ENCODE results near the gene FGF12. TPM values are rescaled to one million over a fixed set of nuclear protein-coding genes. Genes with fewer than 3 reads are reported as not detected.

The FGF12 gene
- total RNA-seq, 1 experiment from 2014 or later = 0.09 TPM

- H3K4me3 Mint-ChIP-seq (ENCODE audit: unreplicated experiment) = no peak overlapping the region
- ChIA-PET CTCF (interaction anchor here (0.6 to 1.1 kb wide), 2 partner anchors 107 to 244 kb away, joined by 3 to 5 read pairs; no protein-coding TSS in a partner anchor), POLR2A (no interaction called here)
- no peak overlapping the region for H3K27ac Mint-ChIP-seq (ENCODE audit: low read depth, unreplicated experiment)
- TF ChIP-seq, protein P1, sequence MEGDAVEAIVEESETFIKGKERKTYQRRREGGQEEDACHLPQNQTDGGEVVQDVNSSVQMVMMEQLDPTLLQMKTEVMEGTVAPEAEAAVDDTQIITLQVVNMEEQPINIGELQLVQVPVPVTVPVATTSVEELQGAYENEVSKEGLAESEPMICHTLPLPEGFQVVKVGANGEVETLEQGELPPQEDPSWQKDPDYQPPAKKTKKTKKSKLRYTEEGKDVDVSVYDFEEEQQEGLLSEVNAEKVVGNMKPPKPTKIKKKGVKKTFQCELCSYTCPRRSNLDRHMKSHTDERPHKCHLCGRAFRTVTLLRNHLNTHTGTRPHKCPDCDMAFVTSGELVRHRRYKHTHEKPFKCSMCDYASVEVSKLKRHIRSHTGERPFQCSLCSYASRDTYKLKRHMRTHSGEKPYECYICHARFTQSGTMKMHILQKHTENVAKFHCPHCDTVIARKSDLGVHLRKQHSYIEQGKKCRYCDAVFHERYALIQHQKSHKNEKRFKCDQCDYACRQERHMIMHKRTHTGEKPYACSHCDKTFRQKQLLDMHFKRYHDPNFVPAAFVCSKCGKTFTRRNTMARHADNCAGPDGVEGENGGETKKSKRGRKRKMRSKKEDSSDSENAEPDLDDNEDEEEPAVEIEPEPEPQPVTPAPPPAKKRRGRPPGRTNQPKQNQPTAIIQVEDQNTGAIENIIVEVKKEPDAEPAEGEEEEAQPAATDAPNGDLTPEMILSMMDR (IDR thresholded peaks at IDR 0.05; ENCODE audit: unreplicated experiment) = no peak
- no TSS peak for BruUV-seq (replicated peaks)
- H3K9me3 Mint-ChIP-seq (ENCODE audit: unreplicated experiment) = no peaks in the 10 kb centered on the region
- intact Hi-C loops (cut with micrococcal nuclease) = no loop called here
- H3K36me3 Mint-ChIP-seq (ENCODE audit: insufficient read depth, unreplicated experiment) = no peaks in the 10 kb centered on the region
- H3K4me1 Mint-ChIP-seq (ENCODE audit: insufficient read depth, unreplicated experiment) = no peaks in the 10 kb centered on the region
- no peak for DNase-seq (ENCODE audit: unreplicated experiment)
- H3K27me3 Mint-ChIP-seq (ENCODE audit: insufficient read depth, unreplicated experiment) = peaks cover 85% of the 10 kb centered on the region
These were observed 154.1 kb downstream of the FGF12 start for GRCh38 chr3:192573240-192573639.

DNA sequence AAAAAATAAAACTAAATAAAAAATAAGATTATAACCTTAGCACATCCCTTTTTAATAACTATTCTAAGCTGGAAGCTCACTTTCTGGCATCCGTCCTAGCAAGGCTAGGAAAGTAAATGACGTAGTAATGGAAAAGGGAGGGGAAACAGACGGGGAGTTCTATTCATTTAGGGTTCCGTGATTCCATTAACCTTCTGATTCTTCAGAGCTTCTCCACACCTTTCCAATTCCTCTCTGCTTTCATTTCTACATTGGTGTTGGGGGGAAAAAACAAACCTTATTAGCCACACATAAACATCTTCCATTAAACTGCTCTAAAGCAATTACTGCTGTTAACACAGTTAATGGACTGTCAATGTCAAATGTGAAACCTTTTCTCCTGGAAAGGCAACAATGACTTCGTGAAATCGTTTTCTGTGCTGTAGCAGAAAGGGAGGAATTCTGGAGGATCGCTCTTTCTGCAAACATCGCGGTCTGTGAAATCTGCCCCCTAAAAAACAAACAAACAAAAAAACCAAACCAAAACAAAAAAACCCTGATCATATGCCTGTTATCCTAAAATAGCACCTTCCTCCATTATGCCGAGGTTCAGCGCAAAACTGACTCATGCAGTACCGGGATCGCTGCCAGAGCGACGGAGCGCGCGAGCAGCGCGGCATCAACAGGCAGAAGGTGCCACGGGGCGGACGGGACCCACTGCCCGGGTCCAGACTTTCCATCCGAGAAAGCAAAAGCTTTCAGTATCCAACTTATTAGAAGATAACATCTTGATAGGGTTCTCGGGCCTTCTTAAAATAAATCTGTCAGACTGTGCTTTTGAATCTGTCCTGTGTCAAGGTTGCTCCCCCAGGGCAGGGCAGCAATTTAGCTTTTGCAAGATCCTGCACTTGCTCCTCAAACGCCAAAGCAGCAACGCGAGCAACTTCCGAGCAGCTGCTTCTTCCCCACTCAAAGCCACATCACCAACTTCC lies 156.2 kb downstream of the FGF12 start:
- CTCF ChIA-PET = interaction anchor here (0.6 to 11.4 kb wide), 8 partner anchors 8 to 1675 kb away, joined by 3 to 137 read pairs (median 6); no protein-coding TSS in a partner anchor
- no peaks in the 10 kb centered on the region for H3K9me3 Mint-ChIP-seq (ENCODE audit: unreplicated experiment)
- no TSS peak for BruUV-seq (replicated peaks)
- no peaks in the 10 kb centered on the region for H3K36me3 Mint-ChIP-seq (ENCODE audit: insufficient read depth, unreplicated experiment)
- peak; percentile 74 for DNase-seq (ENCODE audit: unreplicated experiment)
- TF ChIP-seq, protein P1 (IDR thresholded peaks at IDR 0.05; ENCODE audit: unreplicated experiment) = no peak
- H3K4me1 Mint-ChIP-seq (ENCODE audit: insufficient read depth, unreplicated experiment) = no peaks in the 10 kb centered on the region
- intact Hi-C loops (cut with micrococcal nuclease) = loop anchor here (1.0 kb wide), 1 partner anchor 201 kb away; no protein-coding TSS in a partner anchor
- H3K4me3 Mint-ChIP-seq (ENCODE audit: unreplicated experiment) = peak overlapping the region; percentile 70
- POLR2A ChIA-PET = interaction anchor here (0.9 kb wide), 1 partner anchor 16 kb away, joined by 3 read pairs; no protein-coding TSS in a partner anchor
- no peak overlapping the region for H3K27ac Mint-ChIP-seq (ENCODE audit: low read depth, unreplicated experiment)
- H3K27me3 Mint-ChIP-seq (ENCODE audit: insufficient read depth, unreplicated experiment) = peaks cover 64% of the 10 kb centered on the region

- BruUV-seq (replicated peaks) = no TSS peak
- no peak for DNase-seq (ENCODE audit: unreplicated experiment)
- Mint-ChIP-seq H3K36me3 (ENCODE audit: insufficient read depth, unreplicated experiment) (no peaks in the 10 kb centered on the region), H3K9me3 (ENCODE audit: unreplicated experiment) (no peaks in the 10 kb centered on the region), H3K4me1 (ENCODE audit: insufficient read depth, unreplicated experiment) (no peaks in the 10 kb centered on the region), H3K4me3 (ENCODE audit: unreplicated experiment) (no peak overlapping the region), H3K27me3 (ENCODE audit: insufficient read depth, unreplicated experiment) (peaks cover 56% of the 10 kb centered on the region), H3K27ac (ENCODE audit: low read depth, unreplicated experiment) (no peak overlapping the region)
- CTCF ChIA-PET = interaction anchor here (0.6 to 11.4 kb wide), 7 partner anchors 103 to 1661 kb away, joined by 3 to 137 read pairs (median 7); no protein-coding TSS in a partner anchor
- TF ChIP-seq, protein P1 (IDR thresholded peaks at IDR 0.05; ENCODE audit: unreplicated experiment) = no peak
- intact Hi-C loops (cut with micrococcal nuclease) = no loop called here
- POLR2A ChIA-PET = no interaction called here
These were observed 157.0 kb downstream of the FGF12 start for GRCh38 chr3:192570315-192570714.

- ChIA-PET CTCF (interaction anchor here (0.6 to 11.4 kb wide), 20 partner anchors 16 to 1079 kb away, joined by 3 to 137 read pairs (median 4); no protein-coding TSS in a partner anchor), POLR2A (no interaction called here)
- H3K36me3 Mint-ChIP-seq (ENCODE audit: insufficient read depth, unreplicated experiment) = no peaks in the 10 kb centered on the region
- DNase-seq (ENCODE audit: unreplicated experiment) = peak; percentile 74
- TF ChIP-seq, protein P1 (IDR thresholded peaks at IDR 0.05; ENCODE audit: unreplicated experiment) = peak; percentile 78
- BruUV-seq (replicated peaks) = no TSS peak
- intact Hi-C loops (cut with micrococcal nuclease) = loop anchor here (1.0 to 2.0 kb wide), 4 partner anchors 99 to 1006 kb away; no protein-coding TSS in a partner anchor
- H3K27me3 Mint-ChIP-seq (ENCODE audit: insufficient read depth, unreplicated experiment) = peaks cover 37% of the 10 kb centered on the region
- no peak overlapping the region for H3K4me3 Mint-ChIP-seq (ENCODE audit: unreplicated experiment)
- H3K9me3 Mint-ChIP-seq (ENCODE audit: unreplicated experiment) = no peaks in the 10 kb centered on the region
- H3K4me1 Mint-ChIP-seq (ENCODE audit: insufficient read depth, unreplicated experiment) = no peaks in the 10 kb centered on the region
- H3K27ac Mint-ChIP-seq (ENCODE audit: low read depth, unreplicated experiment) = no peak overlapping the region
These were observed 160.5 kb downstream of the FGF12 start for GRCh38 chr3:192566706-192567290.

Data from MCF 10A (cell line).